Activated CD8-positive, alpha-beta memory T cell treated with anti-CD3 and anti-CD28 coated beads for 36 hours (primary cell): ENCODE measurements around the gene PTEN. TPM values are rescaled to one million over a fixed set of nuclear protein-coding genes. Genes with fewer than 3 reads are reported as not detected.
"Not testable (repeated sequence)": the region's sequence is repeated elsewhere in the genome, so short reads cannot be mapped to it uniquely, and the experiment has no call there.

Experiments used
- CTCF ChIA-PET: fragments of 350-600 bp; sonication (Branson Sonifier 250); formaldehyde crosslinking; loops from one replicate; lab custom pipeline; 2021; ENCODE audit warnings: antibody characterized with exemption; lab: Charles Lee
- POLR2A ChIA-PET: fragments of 350-600 bp; sonication (Branson Sonifier 250); formaldehyde crosslinking; loops from one replicate; lab custom pipeline; 2021; ENCODE audit warnings: antibody characterized with exemption; lab: Charles Lee
- total RNA-seq, 2 experiments: library from RNA; stranded (reverse); gene quantifications; one replicate each; pipeline ENCODE4 v1.2.3, GENCODE V29; 2021

The PTEN gene
- total RNA-seq, 2 experiments from 2014 or later: 42.4 to 48.0 TPM

DNA sequence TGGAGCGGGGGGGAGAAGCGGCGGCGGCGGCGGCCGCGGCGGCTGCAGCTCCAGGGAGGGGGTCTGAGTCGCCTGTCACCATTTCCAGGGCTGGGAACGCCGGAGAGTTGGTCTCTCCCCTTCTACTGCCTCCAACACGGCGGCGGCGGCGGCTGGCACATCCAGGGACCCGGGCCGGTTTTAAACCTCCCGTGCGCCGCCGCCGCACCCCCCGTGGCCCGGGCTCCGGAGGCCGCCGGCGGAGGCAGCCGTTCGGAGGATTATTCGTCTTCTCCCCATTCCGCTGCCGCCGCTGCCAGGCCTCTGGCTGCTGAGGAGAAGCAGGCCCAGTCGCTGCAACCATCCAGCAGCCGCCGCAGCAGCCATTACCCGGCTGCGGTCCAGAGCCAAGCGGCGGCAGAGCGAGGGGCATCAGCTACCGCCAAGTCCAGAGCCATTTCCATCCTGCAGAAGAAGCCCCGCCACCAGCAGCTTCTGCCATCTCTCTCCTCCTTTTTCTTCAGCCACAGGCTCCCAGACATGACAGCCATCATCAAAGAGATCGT is 598 bp downstream of the PTEN start:
- POLR2A ChIA-PET: interaction anchor here (0.6 to 3.2 kb wide), 3 partner anchors 41 to 228 kb away, joined by 3 to 12 read pairs (median 11); partner anchors contain the start of gene ATAD1
- CTCF ChIA-PET: interaction anchor here (2.8 kb wide), 1 partner anchor 45 kb away, joined by 11 read pairs; the partner anchor contains the start of gene ATAD1

- CTCF ChIA-PET: no interaction called here
- POLR2A ChIA-PET: interaction anchor here (0.6 to 0.7 kb wide), 2 partner anchors 40 to 46 kb away, joined by 3 to 11 read pairs; partner anchors contain the start of gene ATAD1
Measured at GRCh38 chr10:87864496-87865059, 1.2 kb downstream of the PTEN start.

GRCh38 chr10:87865241-87865881 is 1.9 kb downstream of the PTEN start:
- CTCF ChIA-PET: interaction anchor here (0.9 to 1.2 kb wide), 2 partner anchors 200 to 415 kb away, joined by 3 to 4 read pairs; no protein-coding TSS in a partner anchor
- POLR2A ChIA-PET: no interaction called here

DNA sequence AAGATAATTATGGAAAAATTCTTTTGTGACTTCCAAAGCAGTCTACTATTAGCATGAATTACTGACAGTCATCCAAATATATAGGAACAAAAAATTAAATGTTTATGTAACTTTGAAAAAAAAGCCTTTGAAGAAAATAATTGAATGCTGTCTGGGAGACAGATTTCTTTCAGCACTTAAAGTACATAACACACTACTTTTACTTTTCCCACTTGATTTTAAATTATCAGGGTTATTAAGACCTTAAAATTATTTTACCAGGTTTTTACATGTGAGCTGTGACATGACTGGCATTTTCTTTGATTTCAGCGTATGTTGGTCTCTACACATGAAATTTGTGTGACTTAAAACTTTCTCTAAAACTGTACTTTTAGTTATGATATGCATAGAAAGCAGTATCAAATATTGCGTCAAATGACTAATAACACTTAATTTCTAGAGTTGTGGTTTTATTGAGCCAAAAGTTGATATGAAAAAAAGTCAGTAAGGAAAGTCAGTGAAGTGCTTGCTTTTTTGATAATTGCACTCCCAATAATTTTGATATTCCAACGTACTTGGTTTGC is 3.1 kb downstream of the PTEN start:
- ChIA-PET POLR2A (no interaction called here), CTCF (no interaction called here)

GRCh38 chr10:87867453-87867852 is 4.0 kb downstream of the PTEN start:
- POLR2A ChIA-PET: no interaction called here
- CTCF ChIA-PET: no interaction called here

GRCh38 chr10:87868277-87868676 is 4.9 kb downstream of the PTEN start:
- CTCF ChIA-PET: no interaction called here
- POLR2A ChIA-PET: interaction anchor here (0.7 kb wide), 1 partner anchor 316 kb away, joined by 3 read pairs; no protein-coding TSS in a partner anchor

GRCh38 chr10:87869139-87869538 is 5.7 kb downstream of the PTEN start:
- CTCF ChIA-PET: interaction anchor here (0.7 kb wide), 1 partner anchor 513 kb away, joined by 4 read pairs; no protein-coding TSS in a partner anchor
- POLR2A ChIA-PET: not testable (repeated sequence)

DNA sequence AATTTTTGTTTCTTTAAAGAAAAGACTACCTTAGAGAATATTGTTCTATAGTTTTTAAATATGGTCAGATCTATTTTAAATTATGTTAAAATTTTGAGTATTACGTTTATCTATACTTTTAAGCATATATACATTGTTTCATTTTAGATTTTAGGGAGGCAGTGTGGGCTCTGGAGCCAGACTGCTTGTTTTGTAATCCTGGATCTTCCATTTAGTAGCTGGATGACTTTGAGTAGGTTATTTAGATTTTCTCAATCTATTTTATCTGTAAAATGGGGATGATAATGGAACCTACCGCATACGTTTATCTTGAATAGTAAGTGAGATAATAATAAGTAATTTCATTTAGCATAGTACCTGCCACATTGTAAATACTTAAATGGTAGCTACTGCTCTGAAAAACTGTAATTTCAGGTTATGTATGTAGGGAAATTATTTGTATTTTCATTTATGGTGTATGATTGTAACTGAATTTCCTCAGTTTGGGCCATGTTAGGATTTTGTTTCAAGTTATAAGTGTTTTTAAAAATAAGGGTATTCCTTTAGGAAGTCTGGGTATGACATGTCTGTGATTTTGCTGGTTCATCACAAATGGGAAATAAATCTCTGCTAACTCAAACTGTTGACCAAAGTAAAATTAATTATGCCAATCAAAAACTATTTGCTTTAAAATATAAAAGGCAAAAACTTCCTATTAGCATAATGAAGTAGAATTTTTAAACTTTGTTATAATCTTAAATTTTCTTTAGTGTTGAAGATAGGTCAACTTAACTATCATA is 6.5 kb downstream of the PTEN start:
- ChIA-PET CTCF (interaction anchor here (0.7 kb wide), 1 partner anchor 513 kb away, joined by 4 read pairs; no protein-coding TSS in a partner anchor), POLR2A (no interaction called here)

DNA sequence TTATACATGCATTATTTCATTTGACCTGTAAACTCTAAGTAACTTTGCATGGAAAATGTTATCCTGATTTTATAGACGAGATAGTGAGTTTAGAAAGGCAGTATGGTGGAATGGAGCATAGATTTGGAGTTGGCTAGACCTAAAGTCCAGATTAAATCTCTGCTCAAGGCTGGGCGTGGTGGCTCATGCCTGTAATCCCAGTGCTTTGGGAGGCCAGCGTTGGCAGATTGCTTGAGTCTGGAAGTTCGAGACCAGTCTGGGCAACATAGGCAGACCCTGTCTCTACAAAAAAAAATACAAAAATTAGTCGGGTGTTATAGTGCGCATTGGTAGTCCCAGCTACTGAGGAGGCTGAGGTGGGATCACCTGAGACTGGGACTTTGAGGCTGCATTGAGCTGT is 9.4 kb downstream of the PTEN start:
- ChIA-PET CTCF (no interaction called here), POLR2A (no interaction called here)

GRCh38 chr10:87873656-87874055 is 10.2 kb downstream of the PTEN start:
- POLR2A ChIA-PET: no interaction called here
- CTCF ChIA-PET: no interaction called here

GRCh38 chr10:87875929-87876571 is 12.6 kb downstream of the PTEN start:
- POLR2A ChIA-PET: no interaction called here
- CTCF ChIA-PET: no interaction called here

- POLR2A ChIA-PET: no interaction called here
- CTCF ChIA-PET: no interaction called here
Measured at GRCh38 chr10:87878664-87879459, 15.4 kb downstream of the PTEN start.

- POLR2A ChIA-PET: no interaction called here
Measured at GRCh38 chr10:87880336-87880735, 16.9 kb downstream of the PTEN start.

GRCh38 chr10:87881373-87882059 is 18.1 kb downstream of the PTEN start:
- CTCF ChIA-PET: interaction anchor here (0.6 kb wide), 1 partner anchor 22 kb away, joined by 3 read pairs; no protein-coding TSS in a partner anchor
- POLR2A ChIA-PET: not testable (repeated sequence)

More at GRCh38 chr10:87880336-87880735, 16.9 kb downstream of the PTEN start:
- CTCF ChIA-PET: no interaction called here

GRCh38 chr10:87882555-87883294 is 19.3 kb downstream of the PTEN start:
- ChIA-PET CTCF (interaction anchor here (1.1 kb wide), 1 partner anchor 700 kb away, joined by 3 read pairs; the partner anchor contains the start of gene RNLS), POLR2A (no interaction called here)

GRCh38 chr10:87886635-87887034 is 23.2 kb downstream of the PTEN start:
- ChIA-PET CTCF (no interaction called here), POLR2A (no interaction called here)

DNA sequence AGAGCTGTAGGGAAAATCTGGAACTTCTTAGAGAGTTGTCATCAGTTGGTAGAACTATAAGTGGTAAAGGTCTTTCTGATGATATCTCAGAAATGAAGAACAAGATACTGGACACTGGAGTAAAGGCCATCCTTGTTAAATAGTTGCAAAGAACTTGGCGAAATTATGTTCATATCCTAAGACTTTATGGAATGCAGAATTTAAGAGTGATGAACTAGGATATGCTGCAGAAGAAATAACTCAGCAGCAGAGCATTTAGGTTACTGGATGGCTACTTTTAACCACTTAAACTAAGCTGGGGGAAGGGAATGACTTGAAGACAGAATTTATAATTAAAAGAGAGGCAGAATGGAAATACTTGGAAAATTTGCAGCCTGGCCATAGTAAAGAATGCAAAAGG is 23.7 kb downstream of the PTEN start:
- POLR2A ChIA-PET: no interaction called here
- CTCF ChIA-PET: no interaction called here
